Keratinocyte (primary cell): Measurements from ENCODE around the gene PI3.

Source experiments
- EZH2 ChIP-seq: IDR thresholded peaks from one replicate; pipeline ENCODE4 v1.6.1; 2012; ENCODE audit warnings: inconsistent platforms, mild to moderate bottlenecking, low read length, moderate library complexity
- TF ChIP-seq, protein P1 (sequence below), 3 experiments: IDR thresholded peaks in 1 of 3; conservative IDR thresholded peaks in 1 of 3; optimal IDR thresholded peaks in 1 of 3; 2 replicates in 2 of 3; 3 replicates in 1 of 3; pipeline versions ENCODE3 to v1.5.1; 2011; ENCODE audit warnings: low read length in 3 of 3, mild to moderate bottlenecking in 3 of 3, moderate library complexity in 2 of 3, control low read depth in 1 of 3, inconsistent platforms in 1 of 3; ENCODE audit not compliant: insufficient read depth in 2 of 3; ENCODE audit errors: extremely low read depth in 1 of 3

DNA sequence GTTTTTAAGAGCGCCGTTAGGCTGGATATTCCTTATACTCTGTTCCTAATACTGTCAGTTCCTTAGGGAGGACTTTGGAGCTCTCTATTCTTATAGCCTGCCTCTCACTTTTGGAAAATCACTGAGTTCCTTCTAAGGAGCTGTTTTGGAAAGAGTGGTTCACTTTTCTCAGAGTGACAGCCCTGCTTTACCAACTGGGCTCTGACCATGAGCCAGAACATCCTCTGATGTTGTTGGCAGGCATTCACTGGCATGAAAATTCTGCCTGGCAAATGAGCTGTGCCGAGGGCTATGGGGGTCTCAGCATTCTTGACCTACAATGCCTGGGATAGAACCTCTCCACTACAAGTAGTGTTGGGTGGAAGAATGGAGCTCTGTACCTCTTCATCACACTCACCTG, 17.2 kb downstream of the PI3 start:
- TF ChIP-seq, protein P1, sequence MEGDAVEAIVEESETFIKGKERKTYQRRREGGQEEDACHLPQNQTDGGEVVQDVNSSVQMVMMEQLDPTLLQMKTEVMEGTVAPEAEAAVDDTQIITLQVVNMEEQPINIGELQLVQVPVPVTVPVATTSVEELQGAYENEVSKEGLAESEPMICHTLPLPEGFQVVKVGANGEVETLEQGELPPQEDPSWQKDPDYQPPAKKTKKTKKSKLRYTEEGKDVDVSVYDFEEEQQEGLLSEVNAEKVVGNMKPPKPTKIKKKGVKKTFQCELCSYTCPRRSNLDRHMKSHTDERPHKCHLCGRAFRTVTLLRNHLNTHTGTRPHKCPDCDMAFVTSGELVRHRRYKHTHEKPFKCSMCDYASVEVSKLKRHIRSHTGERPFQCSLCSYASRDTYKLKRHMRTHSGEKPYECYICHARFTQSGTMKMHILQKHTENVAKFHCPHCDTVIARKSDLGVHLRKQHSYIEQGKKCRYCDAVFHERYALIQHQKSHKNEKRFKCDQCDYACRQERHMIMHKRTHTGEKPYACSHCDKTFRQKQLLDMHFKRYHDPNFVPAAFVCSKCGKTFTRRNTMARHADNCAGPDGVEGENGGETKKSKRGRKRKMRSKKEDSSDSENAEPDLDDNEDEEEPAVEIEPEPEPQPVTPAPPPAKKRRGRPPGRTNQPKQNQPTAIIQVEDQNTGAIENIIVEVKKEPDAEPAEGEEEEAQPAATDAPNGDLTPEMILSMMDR (optimal IDR thresholded peaks at IDR 0.05 in 1 of 3, IDR thresholded peaks at IDR 0.05 in 1 of 3, conservative IDR thresholded peaks at IDR 0.05 in 1 of 3; ENCODE audit: extremely low read depth in 1 of 3, insufficient read depth in 2 of 3, low read length in 3 of 3) = no peak
- TF ChIP-seq EZH2 = no peak
